NOMO-1 (cell line): Measurements from ENCODE around the gene TMEM207.

Source experiments
- DNase-seq, 2 experiments: peaks; one replicate each; lab custom pipeline; 2025; ENCODE audit not compliant: unreplicated experiment in 2 of 2; lab: John Stamatoyannopoulos, UW

Gene TMEM207

GRCh38 chr3:190446573-190447279 is 3.0 kb downstream of the TMEM207 start:
- no peak for DNase-seq

DNA sequence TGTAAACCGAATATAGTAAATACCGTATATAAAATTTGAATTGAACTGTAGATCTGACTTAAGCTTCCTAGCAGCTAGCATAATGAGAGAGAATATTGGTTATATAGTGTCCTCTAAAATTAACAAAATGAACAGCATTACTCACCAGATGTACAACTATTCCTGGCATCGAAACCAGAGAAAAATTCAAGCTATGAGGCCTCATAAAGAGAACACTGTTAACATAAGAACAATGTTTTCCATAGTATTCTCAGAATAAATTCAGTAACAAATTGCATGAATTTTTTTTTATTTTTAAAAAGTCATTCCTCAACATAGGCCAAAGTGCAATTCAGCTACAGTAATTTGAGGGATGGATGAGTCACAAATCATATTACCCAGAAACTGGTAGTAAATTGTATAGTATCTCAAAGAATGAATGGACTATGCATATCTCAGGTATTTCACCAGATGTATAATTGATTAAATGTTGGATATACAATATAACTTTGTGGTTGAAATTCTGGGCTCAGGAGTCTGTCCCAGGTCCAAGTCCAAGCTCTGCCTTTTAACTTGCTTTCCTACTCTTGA is 5.0 kb downstream of the TMEM207 start:
- no peak for DNase-seq

DNA sequence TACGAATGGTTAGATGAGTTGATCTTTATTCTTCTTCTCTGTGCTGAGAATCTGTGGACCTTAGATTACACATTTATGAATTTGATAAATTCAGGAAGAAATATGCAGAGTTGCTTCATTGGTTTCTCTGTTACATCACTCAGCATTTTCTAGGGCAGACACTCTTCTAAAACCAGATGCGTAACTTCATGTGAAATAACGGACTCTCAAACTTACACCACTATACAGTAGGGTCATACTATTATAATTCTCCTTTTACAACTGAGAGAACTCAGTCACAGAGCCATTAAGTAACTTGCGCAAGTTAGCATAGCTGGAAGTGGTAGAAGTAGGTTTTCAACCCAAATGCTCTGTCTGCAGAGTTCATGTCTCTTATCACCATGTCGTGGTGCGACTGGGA is 5.7 kb downstream of the TMEM207 start:
- peak; percentile 72 to 94 for DNase-seq

GRCh38 chr3:190443257-190443656 is 6.4 kb downstream of the TMEM207 start:
- peak; percentile 38 to 49 for DNase-seq

DNA sequence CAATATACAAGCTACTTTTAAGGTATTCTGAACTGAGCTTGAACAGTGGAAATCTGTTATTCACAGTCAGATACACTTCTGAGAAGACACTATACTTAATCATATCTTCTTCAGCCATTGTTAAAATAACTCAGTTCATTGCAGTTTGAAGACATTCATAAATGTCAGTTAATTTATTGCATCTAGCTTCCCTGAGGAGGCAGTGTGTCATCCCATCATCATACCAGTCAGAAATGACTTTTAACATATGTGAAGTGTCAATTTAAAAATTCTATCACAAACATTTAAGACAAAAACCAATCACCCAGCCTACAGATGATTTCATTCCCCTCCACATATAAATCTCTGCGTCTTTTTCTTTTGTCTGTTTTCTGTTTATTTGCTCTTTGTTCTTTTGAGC is 7.5 kb downstream of the TMEM207 start:
- no peak for DNase-seq

- peak in 1 of 2 experiments; percentile 46 for DNase-seq
These were observed 13.4 kb downstream of the TMEM207 start for GRCh38 chr3:190436331-190436730.

- DNase-seq = no peak
These were observed 14.1 kb downstream of the TMEM207 start for GRCh38 chr3:190435618-190436017.

DNA sequence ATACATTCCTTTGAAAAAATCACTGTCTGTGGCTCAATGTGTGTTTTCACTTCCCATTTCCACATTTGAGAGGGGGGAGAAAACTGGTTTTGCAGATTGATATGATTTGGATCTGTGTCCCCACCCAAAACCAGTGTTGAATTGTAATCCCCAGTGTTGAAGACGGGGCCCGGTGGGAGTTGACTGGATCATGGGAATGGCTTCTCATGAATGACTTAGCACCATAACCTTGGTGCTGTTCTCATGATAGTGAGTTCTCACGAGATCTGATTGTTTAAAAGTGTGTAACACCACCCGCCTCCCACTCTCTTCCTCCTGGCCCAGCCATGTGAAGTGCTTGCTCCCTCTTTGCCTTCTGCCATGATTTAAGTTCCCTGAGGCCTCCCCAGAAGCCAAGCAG is 16.1 kb downstream of the TMEM207 start:
- no peak for DNase-seq

DNA sequence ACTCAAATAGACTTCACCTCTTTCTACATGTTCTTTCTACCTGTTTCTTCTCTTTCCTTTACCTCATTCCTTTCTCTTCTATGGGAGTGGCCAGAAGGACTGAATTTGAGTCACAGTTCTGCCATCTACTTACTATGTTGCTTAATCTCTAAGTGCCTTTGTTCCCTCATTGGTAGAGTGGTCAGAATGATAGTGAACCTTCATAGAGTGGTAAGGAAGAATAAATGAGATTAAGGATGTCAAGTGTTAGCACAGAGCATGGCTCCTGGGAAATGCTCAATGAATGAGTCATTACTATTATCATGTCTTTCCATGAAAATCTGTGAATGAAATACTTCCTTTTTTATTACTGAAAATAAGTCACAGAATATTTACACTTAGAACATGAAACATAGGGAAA is 17.5 kb downstream of the TMEM207 start:
- DNase-seq = no peak

DNA sequence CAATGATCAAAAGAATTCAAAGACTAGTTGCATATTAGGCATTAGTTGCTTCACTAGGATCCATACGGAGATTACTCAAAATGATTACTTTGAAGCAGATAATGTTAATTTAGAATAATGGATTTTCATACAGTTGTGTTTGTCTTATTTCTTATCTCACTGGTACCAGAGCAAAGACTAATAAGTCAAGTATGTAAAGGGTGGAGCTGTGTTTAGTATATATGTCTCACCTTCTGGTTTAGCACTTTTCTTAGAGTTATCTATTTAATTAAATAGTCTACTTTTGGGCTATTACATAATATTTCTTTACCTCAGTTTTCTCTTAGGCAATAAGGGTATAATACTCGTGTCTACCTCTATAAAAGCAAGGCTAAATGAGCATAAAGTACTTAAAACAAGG is 18.8 kb downstream of the TMEM207 start:
- no peak for DNase-seq

- DNase-seq = no peak
These were observed 20.0 kb downstream of the TMEM207 start for GRCh38 chr3:190429681-190430080.

- no peak for DNase-seq
These were observed 22.7 kb downstream of the TMEM207 start for GRCh38 chr3:190426806-190427507.

DNA sequence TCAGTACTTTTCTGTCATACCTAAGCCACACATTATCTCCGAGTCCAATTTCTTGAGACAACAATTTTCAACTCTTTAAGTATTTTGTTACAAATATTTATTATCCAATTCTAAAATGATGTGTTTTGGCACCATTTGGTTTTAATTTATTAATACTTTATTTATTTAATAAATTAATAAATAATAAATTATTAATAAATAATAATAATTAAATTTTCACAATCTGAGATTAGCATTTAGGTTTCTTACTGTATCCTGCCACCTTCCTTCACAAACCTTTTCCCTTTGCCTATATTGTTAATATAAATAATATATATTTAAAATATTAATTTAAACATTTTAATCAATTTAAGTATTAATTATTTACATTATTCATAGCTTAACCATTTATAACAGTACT is 23.9 kb downstream of the TMEM207 start:
- DNase-seq = no peak

DNA sequence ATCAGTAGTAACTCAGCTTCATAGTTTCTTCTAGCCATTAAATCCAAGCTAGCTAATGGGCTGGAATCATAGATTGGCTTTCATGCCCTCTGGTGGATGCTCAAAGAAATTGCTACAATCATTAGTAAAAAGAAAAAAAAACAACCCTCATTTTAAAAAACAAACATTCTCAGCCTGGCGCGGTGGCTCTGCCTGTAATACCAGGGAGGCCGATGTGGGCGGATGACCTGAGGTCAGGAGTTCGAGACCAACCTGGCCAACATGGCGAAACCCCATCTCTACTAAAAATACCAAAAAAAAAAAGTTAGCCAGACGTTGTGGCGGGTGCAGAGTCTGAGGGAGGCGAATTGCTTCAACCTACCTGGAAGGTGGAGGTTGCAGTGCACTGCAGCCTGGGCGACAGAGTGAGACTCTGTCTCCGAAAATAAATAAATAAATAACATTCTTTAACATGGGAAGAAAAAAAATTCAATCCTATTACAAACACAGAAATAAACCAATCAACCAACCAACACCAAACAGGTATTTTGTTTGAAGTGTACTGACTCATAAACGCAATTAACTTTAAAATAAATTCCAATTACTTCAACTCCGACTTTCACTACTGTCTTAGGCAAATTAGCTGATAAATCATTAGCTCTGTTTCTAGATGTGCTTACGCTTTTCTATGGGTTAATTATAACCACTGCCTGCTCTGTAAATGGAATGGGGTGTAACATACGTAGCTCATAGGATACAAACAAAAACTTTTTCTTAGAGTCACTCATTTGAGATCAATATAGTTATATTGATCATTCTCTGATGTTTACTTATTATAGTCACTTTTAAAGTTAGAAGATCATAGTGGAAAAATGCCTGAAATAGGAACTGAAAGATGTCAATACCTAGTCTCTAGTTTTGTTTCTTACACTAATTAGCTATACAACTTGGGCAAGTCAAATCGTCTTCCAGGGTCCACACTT is 24.9 kb downstream of the TMEM207 start:
- peak; percentile 57 to 76 for DNase-seq

- DNase-seq = no peak
These were observed 25.6 kb downstream of the TMEM207 start for GRCh38 chr3:190424108-190424477.

- no peak for DNase-seq
These were observed 35.4 kb downstream of the TMEM207 start for GRCh38 chr3:190414297-190414696.

DNA sequence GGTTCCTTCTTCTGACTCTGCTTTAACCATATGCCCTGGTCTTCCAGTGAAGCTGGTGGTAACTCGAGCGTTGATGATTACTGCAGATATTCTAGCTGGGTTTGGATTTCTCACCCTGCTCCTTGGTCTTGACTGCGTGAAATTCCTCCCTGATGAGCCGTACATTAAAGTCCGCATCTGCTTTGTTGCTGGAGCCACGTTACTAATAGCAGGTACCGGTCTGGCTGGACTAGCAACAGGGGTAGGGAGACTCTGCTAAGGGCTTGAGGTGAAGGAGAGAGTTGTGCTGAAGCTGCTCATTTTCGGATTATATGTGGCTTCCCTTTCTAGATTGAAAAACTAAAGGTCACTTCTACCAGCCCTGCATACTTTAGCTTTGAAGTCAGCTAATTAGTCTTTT is 45.0 kb downstream of the TMEM207 start:
- DNase-seq = no peak

- no peak for DNase-seq
These were observed 47.7 kb downstream of the TMEM207 start for GRCh38 chr3:190401963-190402362.

GRCh38 chr3:190399677-190400076 is 50.0 kb downstream of the TMEM207 start:
- DNase-seq = no peak

GRCh38 chr3:190397889-190398288 is 51.8 kb downstream of the TMEM207 start:
- DNase-seq = no peak

DNA sequence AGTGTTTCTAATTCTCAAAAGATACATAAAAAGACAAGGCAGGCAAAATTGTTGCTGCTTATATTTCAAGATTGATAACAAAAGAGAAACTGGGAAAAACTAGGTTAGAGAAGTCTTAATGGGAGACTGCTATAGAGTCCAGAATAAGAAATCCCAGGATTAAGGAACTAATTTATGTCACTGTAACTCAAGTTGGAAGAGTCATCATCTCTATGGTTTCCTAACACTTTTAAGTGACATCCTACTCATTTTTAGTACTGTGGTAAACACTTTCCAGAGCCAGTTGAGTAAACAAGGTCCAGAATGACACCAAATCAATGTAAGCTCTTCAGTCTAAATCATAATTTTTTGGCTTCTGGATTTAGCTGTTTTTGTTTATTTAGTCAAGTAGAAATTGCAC is 53.7 kb downstream of the TMEM207 start:
- no peak for DNase-seq
